Uterus (tissue), 2 donors: Measurements from ENCODE around the gene SYTL2.

ENCODE experiments used
- POLR2A ChIP-seq, 2 donors: fragments of 450-650 bp; IDR thresholded peaks; one replicate each; pipeline ENCODE4 v1.6.1; 2016; ENCODE audit warnings: antibody characterized with exemption in 2 of 2, mild to moderate bottlenecking in 1 of 2, moderate library complexity in 1 of 2
- TF ChIP-seq, protein P1 (sequence below), 4 experiments: fragments of 200-600 bp in 2 of 4; fragments of 450-650 bp in 2 of 4; sonication (generic) in 2 of 4; IDR thresholded peaks; one replicate each; pipeline ENCODE4 v1.5.1; 2016 to 2019; ENCODE audit warnings: antibody characterized with exemption in 4 of 4, mild to moderate bottlenecking in 2 of 4, moderate library complexity in 1 of 4

DNA sequence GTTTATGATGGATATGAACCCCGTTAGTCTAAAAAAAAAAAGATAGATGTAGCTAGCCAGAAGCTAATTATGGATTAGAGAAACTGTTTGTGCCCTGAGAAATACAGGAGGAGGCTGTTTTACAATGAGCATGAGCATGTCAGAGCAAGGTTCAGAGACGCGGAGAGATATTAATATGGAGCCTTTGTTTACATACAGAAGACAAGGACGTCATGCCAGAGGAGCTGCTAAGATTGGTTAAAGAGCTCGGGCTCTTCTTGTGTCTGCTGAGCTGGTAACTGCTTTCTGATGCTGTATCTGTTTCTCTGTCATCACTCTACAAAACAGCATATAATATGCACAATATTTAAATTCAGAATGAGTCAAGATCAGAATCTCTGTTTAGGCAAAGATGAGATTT, 100.0 kb downstream of the SYTL2 start:
- no peak for TF ChIP-seq POLR2A (IDR thresholded peaks at IDR 0.05)
- TF ChIP-seq, protein P1, sequence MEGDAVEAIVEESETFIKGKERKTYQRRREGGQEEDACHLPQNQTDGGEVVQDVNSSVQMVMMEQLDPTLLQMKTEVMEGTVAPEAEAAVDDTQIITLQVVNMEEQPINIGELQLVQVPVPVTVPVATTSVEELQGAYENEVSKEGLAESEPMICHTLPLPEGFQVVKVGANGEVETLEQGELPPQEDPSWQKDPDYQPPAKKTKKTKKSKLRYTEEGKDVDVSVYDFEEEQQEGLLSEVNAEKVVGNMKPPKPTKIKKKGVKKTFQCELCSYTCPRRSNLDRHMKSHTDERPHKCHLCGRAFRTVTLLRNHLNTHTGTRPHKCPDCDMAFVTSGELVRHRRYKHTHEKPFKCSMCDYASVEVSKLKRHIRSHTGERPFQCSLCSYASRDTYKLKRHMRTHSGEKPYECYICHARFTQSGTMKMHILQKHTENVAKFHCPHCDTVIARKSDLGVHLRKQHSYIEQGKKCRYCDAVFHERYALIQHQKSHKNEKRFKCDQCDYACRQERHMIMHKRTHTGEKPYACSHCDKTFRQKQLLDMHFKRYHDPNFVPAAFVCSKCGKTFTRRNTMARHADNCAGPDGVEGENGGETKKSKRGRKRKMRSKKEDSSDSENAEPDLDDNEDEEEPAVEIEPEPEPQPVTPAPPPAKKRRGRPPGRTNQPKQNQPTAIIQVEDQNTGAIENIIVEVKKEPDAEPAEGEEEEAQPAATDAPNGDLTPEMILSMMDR (IDR thresholded peaks at IDR 0.05), result no peak
